GM12878 (cell line): ENCODE measurements around the gene GINS2. TPM values are rescaled to one million over a fixed set of nuclear protein-coding genes. Genes with fewer than 3 reads are reported as not detected.

Experiments
- ATAC-seq: fragments of 200-7000 bp; cut with Tn5 transposase; 3 replicates; pipeline ENCODE4 v1.9.1; 2020; ENCODE audit warnings: mild to moderate bottlenecking, moderate library complexity
- BruUV-seq: library from RNA; stranded (reverse); fragments of 400-500 nt; replicated peaks from 2 replicates; lab custom pipeline; 2021; lab: Mats Ljungman, UMichigan
- CTCF ChIA-PET: fragments of 300-600 bp; sonication (Branson Sonifier 250); formaldehyde crosslinking; extraction: SDS; loops from one replicate; lab custom pipeline; 2021; ENCODE audit warnings: inconsistent platforms; lab: Yijun Ruan, JAX
- POLR2A ChIA-PET: fragments of 350-600 bp; formaldehyde crosslinking; extraction: SDS; loops from one replicate; lab custom pipeline; 2021; ENCODE audit warnings: inconsistent platforms; lab: Charles Lee
- RAD21 ChIA-PET: fragments of 300-600 bp; sonication (Branson Sonifier 250); formaldehyde crosslinking; loops from one replicate; lab custom pipeline; 2023; ENCODE audit warnings: antibody characterized with exemption; ENCODE audit not compliant: unreplicated experiment; lab: Charles Lee
- SMC1A ChIA-PET: fragments of 300-600 bp; sonication (Branson Sonifier 250); formaldehyde crosslinking; loops from one replicate; lab custom pipeline; 2023; ENCODE audit not compliant: unreplicated experiment, uncharacterized antibody; lab: Charles Lee
- DNase-seq: peaks from one replicate; pipeline ENCODE4 v3.0.0-alpha.2; 2011; ENCODE audit warnings: low read depth, low spot score
- FAIRE-seq: peaks from 3 replicates; lab custom pipeline; 2011; peaks lifted over from hg19 to GRCh38; lab: Jason Lieb, UNC
- H2AFZ ChIP-seq: 2 replicates; pipeline ENCODE4 v1.6.0; 2011; ENCODE audit warnings: low read depth, low read length, control low read depth; ENCODE audit not compliant: control insufficient read depth
- H3K27ac ChIP-seq: 2 replicates; pipeline ENCODE4 v1.5.1; 2011; ENCODE audit warnings: control low read depth; ENCODE audit not compliant: control insufficient read depth, insufficient read depth
- H3K27me3 ChIP-seq, 2 experiments: replicated peaks in 1 of 2; 2 replicates each; pipeline versions ENCODE4 v1.6.0 to v1.6.1; 2011; ENCODE audit warnings: low read length in 1 of 2; ENCODE audit not compliant: control insufficient read depth in 2 of 2, insufficient read depth in 2 of 2
- H3K36me3 ChIP-seq, 2 experiments: 2 replicates each; pipeline ENCODE4 v1.5.1; 2011; ENCODE audit warnings: low read length in 1 of 2; ENCODE audit not compliant: control insufficient read depth in 2 of 2, insufficient read depth in 2 of 2
- H3K4me1 ChIP-seq: 2 replicates; pipeline ENCODE4 v1.6.1; 2011; ENCODE audit warnings: mild to moderate bottlenecking, low read length, moderate library complexity, mixed read lengths; ENCODE audit not compliant: control insufficient read depth, insufficient read depth
- H3K4me2 ChIP-seq: 2 replicates; pipeline ENCODE4 v1.6.0; 2011; ENCODE audit warnings: control low read depth; ENCODE audit not compliant: control insufficient read depth, insufficient read depth
- H3K4me3 ChIP-seq: fragments of 200-600 bp; sonication (generic); 2 replicates; pipeline ENCODE4 v1.5.1; 2016
- H3K79me2 ChIP-seq: 2 replicates; pipeline ENCODE4 v1.6.0; 2011; ENCODE audit warnings: low read length; ENCODE audit not compliant: control insufficient read depth, insufficient read depth
- H3K9ac ChIP-seq: 2 replicates; pipeline ENCODE4 v1.8.0; 2011; ENCODE audit warnings: low read length, control low read depth, mixed read lengths; ENCODE audit not compliant: control insufficient read depth, insufficient read depth
- H3K9me3 ChIP-seq: replicated peaks from 3 replicates; pipeline ENCODE4 v1.5.1; 2011; ENCODE audit warnings: mild to moderate bottlenecking, low read length; ENCODE audit not compliant: control insufficient read depth, insufficient read depth
- H4K20me1 ChIP-seq: 2 replicates; pipeline ENCODE4 v1.6.0; 2011; ENCODE audit not compliant: control insufficient read depth, insufficient read depth
- BRCA1 ChIP-seq: IDR thresholded peaks from 2 replicates; pipeline ENCODE4 v1.6.1; 2011; ENCODE audit warnings: low read depth, low read length, improper control_type of control experiment
- JUND ChIP-seq: IDR thresholded peaks from 2 replicates; pipeline ENCODE4 v1.6.1; 2012; ENCODE audit warnings: low read depth, mild to moderate bottlenecking, low read length, improper control_type of control experiment, moderate library complexity
- POLR2A ChIP-seq: IDR thresholded peaks from 2 replicates; pipeline ENCODE4 v1.6.1; 2011; ENCODE audit warnings: low read depth, mild to moderate bottlenecking, low read length
- SMC3 ChIP-seq: IDR thresholded peaks from 2 replicates; pipeline ENCODE4 v1.6.1; 2011; ENCODE audit warnings: low read length, improper control_type of control experiment, borderline replicate concordance
- SP1 ChIP-seq: IDR thresholded peaks from one replicate; pipeline ENCODE4 v1.6.1; 2011; ENCODE audit warnings: low read depth, low read length
- SREBF1 ChIP-seq: IDR thresholded peaks from 2 replicates; pipeline ENCODE4 v1.6.1; 2012; ENCODE audit warnings: mild to moderate bottlenecking, low read length
- TBL1XR1 ChIP-seq: IDR thresholded peaks from 2 replicates; pipeline ENCODE4 v1.6.1; 2012; ENCODE audit warnings: low read depth, low read length, improper control_type of control experiment
- WGBS: methylation state at CpG from one replicate; pipeline ENCODE4 v1.1.6; 2016; ENCODE audit warnings: low lambda C conversion rate; ENCODE audit not compliant: insufficient replicate concordance, insufficient coverage; ENCODE audit errors: missing lambda C conversion rate; 5-methylcytosine and 5-hydroxymethylcytosine counted together
- in situ Hi-C: fragments of 300-500 bp; cut with MboI; formaldehyde crosslinking; loops from 9 replicates; pipeline ENCODE4 v1.14.3; 2018; ENCODE audit warnings: mixed read lengths
- intact Hi-C: fragments of 100-400 bp; cut with micrococcal nuclease; formaldehyde crosslinking; loops from one replicate; pipeline ENCODE4 v1.14.2; 2022; ENCODE audit not compliant: unreplicated experiment
- polyA plus RNA-seq, 11 experiments: library from polyadenylated mRNA; depleted of rRNA in 4 of 11; unstranded in 6 of 11; stranded (reverse) in 5 of 11; fragments of >200 nt; fragmentation: Nextera tagmentation in 4 of 11; fragmentation: Illumina TruSeq in 1 of 11; extraction: Ambion mirVana in 4 of 11; extraction: Trizol in 1 of 11; gene quantifications; 1 replicate in 1 of 11; 2 replicates in 10 of 11; pipeline versions ENCODE4 v1.2.1 to v1.2.3, GENCODE V29; 2011 to 2016; ENCODE audit warnings: inconsistent platforms in 2 of 11, missing spikeins in 2 of 11, low read depth in 1 of 11
- total RNA-seq, 4 experiments: library from RNA; depleted of rRNA in 3 of 4; stranded (reverse); fragments of >200 nt in 3 of 4; fragmentation: Illumina TruSeq in 1 of 4; extraction: Trizol in 1 of 4; gene quantifications; 2 replicates each; pipeline versions ENCODE4 v1.2.1 to v1.2.3, GENCODE V29; 2013 to 2021
- TF ChIP-seq, protein P1 (sequence below): fragments of 450-650 bp; IDR thresholded peaks from 2 replicates; pipeline ENCODE4 v1.6.1; 2017; ENCODE audit warnings: mild to moderate bottlenecking, moderate library complexity
- TF ChIP-seq, protein P2 (sequence below): IDR thresholded peaks from 2 replicates; pipeline ENCODE4 v1.6.1; 2012; ENCODE audit warnings: low read length, inconsistent platforms

Gene GINS2
- total and polyA plus RNA-seq, 10 of the 15 experiments (the other 5 are each of a cell fraction or from before 2014, with no cell fraction given) = 42.7 to 90.8 (median 57.0) TPM

DNA sequence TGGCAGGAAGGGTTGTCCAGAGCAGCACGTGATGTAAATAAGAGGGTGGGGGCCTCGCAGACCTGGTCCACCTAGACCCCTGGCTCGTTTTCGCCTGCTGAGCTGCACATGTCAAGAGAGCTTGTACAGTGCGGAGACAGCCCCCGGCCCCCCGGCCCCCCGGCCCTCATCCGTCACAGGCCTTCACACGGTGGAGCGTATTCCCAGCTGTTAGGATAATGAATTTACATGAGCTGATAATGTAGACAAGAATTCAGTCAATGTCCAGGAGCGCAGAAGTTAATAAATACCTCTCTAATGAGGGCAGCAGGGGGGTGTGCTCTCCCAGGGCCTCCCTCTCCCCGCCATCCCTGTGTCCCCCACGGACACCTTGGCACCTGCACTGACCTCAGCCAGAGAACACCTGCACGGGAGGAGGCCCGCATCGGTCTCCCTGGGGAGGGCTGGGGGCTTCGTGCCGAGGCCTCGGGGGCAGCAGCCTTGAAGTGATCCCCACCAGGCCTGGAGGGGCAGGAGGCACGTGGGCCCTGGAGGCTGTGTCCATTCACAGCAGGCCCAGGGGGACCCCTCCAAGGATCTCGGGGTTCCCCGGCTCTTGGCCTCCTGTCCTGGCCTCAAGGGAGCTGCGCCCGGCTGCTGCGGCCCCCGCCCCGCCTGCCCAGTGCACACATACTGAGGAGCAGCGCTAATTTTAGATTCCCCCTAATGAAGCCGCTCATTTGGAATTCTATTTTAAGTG is 61.1 kb downstream of the GINS2 start:
- ChIA-PET RAD21 (no interaction called here), CTCF (interaction anchor here (1.0 kb wide), 1 partner anchor 12 kb away, joined by 5 read pairs; no protein-coding TSS in a partner anchor), POLR2A (interaction anchor here (0.9 kb wide), 1 partner anchor 10 kb away, joined by 3 read pairs; no protein-coding TSS in a partner anchor)

More for the DNA sequence above, 61.1 kb downstream of the GINS2 start:
- Histone ChIP-seq H3K4me2 (no peak overlapping the region), H3K79me2 (peaks cover 38% of the 10 kb centered on the region), H3K9ac (no peak overlapping the region), H3K9me3 (peaks cover 15% of the 10 kb centered on the region; the same call in 2 of the 3 replicates), H3K27ac (no peak overlapping the region), H3K36me3 (peaks cover 6 to 29% of the 10 kb centered on the region in 2 experiments; a peak in 3 of 4 replicates), H2AFZ (no peak overlapping the region), H3K4me3 (no peak overlapping the region), H4K20me1 (peaks cover 11% of the 10 kb centered on the region; the same call in 1 of the 2 replicates), H3K4me1 (no peaks in the 10 kb centered on the region), H3K27me3 (no peaks in the 10 kb centered on the region)
- TF ChIP-seq SMC3 = no peak
- TF ChIP-seq TBL1XR1 = no peak
- TF ChIP-seq, protein P1, sequence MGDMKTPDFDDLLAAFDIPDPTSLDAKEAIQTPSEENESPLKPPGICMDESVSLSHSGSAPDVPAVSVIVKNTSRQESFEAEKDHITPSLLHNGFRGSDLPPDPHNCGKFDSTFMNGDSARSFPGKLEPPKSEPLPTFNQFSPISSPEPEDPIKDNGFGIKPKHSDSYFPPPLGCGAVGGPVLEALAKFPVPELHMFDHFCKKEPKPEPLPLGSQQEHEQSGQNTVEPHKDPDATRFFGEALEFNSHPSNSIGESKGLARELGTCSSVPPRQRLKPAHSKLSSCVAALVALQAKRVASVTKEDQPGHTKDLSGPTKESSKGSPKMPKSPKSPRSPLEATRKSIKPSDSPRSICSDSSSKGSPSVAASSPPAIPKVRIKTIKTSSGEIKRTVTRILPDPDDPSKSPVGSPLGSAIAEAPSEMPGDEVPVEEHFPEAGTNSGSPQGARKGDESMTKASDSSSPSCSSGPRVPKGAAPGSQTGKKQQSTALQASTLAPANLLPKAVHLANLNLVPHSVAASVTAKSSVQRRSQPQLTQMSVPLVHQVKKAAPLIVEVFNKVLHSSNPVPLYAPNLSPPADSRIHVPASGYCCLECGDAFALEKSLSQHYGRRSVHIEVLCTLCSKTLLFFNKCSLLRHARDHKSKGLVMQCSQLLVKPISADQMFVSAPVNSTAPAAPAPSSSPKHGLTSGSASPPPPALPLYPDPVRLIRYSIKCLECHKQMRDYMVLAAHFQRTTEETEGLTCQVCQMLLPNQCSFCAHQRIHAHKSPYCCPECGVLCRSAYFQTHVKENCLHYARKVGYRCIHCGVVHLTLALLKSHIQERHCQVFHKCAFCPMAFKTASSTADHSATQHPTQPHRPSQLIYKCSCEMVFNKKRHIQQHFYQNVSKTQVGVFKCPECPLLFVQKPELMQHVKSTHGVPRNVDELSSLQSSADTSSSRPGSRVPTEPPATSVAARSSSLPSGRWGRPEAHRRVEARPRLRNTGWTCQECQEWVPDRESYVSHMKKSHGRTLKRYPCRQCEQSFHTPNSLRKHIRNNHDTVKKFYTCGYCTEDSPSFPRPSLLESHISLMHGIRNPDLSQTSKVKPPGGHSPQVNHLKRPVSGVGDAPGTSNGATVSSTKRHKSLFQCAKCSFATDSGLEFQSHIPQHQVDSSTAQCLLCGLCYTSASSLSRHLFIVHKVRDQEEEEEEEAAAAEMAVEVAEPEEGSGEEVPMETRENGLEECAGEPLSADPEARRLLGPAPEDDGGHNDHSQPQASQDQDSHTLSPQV = no peak
- TF ChIP-seq SREBF1 = no peak
- TF ChIP-seq, protein P2, sequence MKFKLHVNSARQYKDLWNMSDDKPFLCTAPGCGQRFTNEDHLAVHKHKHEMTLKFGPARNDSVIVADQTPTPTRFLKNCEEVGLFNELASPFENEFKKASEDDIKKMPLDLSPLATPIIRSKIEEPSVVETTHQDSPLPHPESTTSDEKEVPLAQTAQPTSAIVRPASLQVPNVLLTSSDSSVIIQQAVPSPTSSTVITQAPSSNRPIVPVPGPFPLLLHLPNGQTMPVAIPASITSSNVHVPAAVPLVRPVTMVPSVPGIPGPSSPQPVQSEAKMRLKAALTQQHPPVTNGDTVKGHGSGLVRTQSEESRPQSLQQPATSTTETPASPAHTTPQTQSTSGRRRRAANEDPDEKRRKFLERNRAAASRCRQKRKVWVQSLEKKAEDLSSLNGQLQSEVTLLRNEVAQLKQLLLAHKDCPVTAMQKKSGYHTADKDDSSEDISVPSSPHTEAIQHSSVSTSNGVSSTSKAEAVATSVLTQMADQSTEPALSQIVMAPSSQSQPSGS = no peak
- TF ChIP-seq POLR2A = no peak
- no peak for TF ChIP-seq JUND
- no peak for TF ChIP-seq SP1
- no peak for TF ChIP-seq BRCA1
- DNase-seq = no peak
- ATAC-seq = no peak
- in situ Hi-C loops = no loop called here
- FAIRE-seq = no peak
- SMC1A ChIA-PET = no interaction called here
- no TSS peak for BruUV-seq
- intact Hi-C loops = no loop called here
- WGBS = 80% methylated on average over 30 of the region's 30 CpGs
